ES-I3 (cell line): Measurements from ENCODE around the gene PCGF2.

Experiments
- H3K36me3 ChIP-seq: 2 replicates; pipeline ENCODE4 v1.6.1; 2013; ENCODE audit warnings: mild to moderate bottlenecking, low read length, control low read depth, moderate library complexity; ENCODE audit not compliant: insufficient read depth
- H3K4me1 ChIP-seq: 2 replicates; pipeline ENCODE4 v1.6.1; 2013; ENCODE audit warnings: mild to moderate bottlenecking, control low read depth, low read length; ENCODE audit not compliant: insufficient read depth
- H3K9ac ChIP-seq: 2 replicates; pipeline ENCODE4 v1.6.1; 2013; ENCODE audit warnings: low read depth, mild to moderate bottlenecking, low read length, moderate library complexity
- H3K9me3 ChIP-seq: 2 replicates; pipeline ENCODE4 v1.6.1; 2013; ENCODE audit warnings: mild to moderate bottlenecking, low read length, moderate library complexity; ENCODE audit not compliant: control insufficient read depth, insufficient read depth

Gene PCGF2

DNA sequence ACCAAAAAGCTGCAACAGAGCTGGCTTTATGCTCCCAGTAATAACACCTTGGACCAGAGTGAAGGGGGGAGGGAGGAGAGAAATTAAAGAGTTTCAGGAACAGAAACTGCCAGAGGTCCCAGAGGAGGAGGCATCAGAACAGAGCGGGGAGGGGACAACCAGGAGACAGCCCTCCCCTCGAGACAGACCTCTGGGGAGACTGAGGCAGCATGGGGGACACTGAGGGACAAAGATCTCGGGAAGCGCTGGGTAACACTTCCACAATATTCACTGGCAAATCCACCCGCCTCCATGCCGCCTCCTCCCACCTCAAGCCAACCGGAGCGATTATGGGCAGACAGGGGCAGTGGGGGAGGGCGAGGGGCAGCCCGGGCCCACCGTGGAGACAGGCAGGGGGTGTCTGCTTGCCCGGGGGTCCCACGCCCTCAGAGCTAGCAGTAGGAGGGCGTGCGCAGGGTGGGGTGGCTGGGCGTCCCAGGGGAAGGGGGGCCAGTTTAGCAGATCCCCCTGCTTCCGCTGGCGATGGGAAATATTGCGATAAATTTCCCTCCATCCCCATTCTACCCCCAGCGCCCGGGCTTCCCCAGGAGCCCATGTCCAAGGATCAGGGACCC lies 1.2 kb downstream of the PCGF2 start:
- H3K36me3 ChIP-seq: no peaks in the 10 kb centered on the region
- peak overlapping the region; percentile 88 for H3K9ac ChIP-seq
- H3K4me1 ChIP-seq: peaks cover 20% of the 10 kb centered on the region
- H3K9me3 ChIP-seq: no peaks in the 10 kb centered on the region

DNA sequence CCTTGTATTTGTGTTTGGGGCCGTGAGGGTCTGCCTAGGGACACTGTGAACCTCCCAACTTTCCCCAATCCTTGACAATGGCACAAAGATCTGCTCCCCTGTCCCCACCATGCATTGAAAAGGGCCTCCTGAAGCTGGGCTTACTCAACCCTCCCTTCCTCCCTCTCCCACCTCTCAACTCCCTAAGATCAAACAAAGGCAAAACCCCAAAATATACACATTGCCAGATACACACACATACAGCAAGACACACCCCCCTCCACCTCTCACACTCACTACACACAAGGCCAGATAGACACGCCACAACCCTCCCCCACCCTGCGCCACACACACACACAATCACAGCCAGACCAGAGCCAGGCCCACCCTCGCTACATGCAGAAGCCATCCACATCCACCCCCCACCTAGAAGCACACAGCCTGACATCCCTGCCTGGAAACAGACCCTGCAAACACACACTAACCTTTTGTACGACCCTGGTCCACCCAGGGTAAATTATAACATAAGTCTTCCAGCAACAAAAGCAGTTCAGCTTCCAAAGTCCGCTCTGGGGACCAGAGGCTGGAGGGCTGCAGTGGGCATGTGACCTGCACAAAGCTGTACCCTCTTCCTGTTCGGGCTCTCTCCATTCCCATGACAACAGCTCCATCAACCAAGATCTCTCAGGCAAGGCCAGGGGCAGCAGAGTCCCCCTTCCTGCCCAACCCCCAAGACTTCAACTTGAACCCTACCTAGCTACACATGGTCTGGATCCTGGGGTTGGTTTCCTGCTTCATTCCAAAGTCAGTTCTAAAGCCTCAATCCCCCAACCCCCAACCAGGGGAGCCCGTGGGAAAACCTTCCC lies 1.9 kb downstream of the PCGF2 start:
- Histone ChIP-seq H3K4me1 (peaks cover 20% of the 10 kb centered on the region), H3K36me3 (no peaks in the 10 kb centered on the region), H3K9ac (peak overlapping the region; percentile 88), H3K9me3 (no peaks in the 10 kb centered on the region)

DNA sequence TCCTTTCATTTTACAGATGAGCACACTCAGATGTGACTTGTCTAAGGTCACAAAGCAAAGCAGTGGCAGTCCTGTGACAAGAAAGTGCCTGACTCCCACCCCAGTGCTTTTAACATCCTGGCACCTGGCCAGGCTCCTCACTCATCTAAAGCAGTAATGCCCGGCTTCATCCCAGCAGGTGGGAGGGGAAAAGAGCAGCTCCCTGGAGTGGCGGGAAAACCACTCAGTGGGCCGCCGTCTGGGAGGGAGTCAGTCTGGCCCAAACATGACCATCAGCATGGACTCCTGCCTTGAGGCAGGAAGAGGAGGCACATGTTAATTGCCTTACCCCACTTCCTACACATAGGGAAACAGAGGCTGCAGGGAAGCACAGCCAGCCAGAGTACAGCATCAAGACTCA lies 2.6 kb downstream of the PCGF2 start:
- H3K36me3 ChIP-seq: no peaks in the 10 kb centered on the region
- no peaks in the 10 kb centered on the region for H3K9me3 ChIP-seq
- H3K4me1 ChIP-seq: peaks cover 20% of the 10 kb centered on the region
- H3K9ac ChIP-seq: no peak overlapping the region; the same call in 1 of the 2 replicates

DNA sequence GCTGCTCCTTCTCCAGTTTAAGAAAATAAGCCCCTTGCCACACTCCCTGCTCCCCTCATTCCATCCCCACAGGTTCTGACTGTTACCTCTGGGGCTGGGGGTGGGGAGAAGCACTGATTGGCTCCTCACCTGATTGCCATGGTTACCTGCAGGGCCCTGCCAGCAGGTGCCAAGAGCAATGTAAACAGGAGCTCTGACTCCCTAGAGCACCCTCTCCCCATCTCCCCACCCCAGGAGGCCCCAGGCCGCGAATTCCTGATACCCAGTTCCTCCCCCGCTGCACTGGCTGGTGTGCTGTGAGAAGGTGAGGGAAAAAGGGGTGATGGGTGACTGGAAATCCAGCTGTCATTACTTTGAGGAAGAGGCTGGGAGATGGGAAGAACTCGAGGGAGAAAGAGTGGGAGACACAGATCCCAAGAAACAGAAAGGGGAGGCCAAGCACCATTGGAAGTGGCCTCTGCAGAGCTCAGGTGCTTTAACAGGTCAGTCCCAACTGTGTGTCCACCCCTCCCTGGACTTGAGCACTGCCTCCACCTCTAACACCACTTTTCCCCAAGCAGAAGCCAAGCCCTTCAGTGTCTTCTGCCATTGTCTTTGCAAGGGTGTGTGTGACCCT lies 4.5 kb downstream of the PCGF2 start:
- no peaks in the 10 kb centered on the region for H3K9me3 ChIP-seq
- peaks cover 20% of the 10 kb centered on the region for H3K4me1 ChIP-seq
- H3K9ac ChIP-seq: no peak overlapping the region
- no peaks in the 10 kb centered on the region; the same call in 1 of the 2 replicates for H3K36me3 ChIP-seq

DNA sequence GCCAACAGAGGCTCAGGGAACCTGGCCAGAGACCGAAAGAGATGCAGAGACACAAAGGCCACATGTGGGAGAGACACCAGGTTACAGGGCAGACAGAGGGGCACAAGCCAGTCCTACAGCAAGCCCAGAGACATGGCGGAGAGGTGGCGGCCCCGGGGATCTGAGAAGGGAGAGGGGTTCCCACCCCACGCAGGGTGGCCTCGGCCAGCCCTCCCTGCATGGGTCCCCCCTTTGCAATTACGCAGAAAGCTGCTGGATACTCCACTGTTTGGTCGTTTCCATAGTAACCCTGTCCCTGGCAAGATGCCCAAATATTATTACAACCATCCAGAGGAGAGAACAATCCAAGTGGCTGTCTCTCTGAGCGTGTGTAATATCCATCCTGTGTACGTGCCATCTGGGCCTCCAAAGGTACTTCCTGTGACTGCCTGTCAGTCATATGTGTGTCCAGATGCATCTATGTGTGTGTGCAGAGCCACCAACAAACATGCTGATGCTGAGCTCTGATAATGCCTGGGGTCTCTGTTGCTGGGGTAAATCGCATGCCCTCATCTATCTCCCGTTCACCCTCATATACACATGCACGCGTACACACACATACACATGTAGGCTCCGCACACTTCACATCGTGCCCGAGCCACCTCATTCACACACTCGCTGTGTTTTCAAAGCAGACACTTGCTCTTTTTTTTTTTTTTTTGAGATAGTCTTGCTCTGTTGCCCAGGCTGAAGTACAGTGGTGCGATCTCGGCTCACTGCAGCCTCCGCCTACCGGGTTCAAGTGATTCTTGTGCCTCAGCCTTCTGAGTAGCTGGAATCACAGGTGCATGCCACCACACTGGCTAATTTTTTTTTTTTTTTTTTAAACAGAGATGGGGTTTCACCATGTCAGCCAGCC lies 5.5 kb downstream of the PCGF2 start:
- Histone ChIP-seq H3K9ac (no peak overlapping the region), H3K4me1 (peaks cover 20% of the 10 kb centered on the region), H3K36me3 (no peaks in the 10 kb centered on the region; the same call in none of the 2 replicates), H3K9me3 (no peaks in the 10 kb centered on the region)

DNA sequence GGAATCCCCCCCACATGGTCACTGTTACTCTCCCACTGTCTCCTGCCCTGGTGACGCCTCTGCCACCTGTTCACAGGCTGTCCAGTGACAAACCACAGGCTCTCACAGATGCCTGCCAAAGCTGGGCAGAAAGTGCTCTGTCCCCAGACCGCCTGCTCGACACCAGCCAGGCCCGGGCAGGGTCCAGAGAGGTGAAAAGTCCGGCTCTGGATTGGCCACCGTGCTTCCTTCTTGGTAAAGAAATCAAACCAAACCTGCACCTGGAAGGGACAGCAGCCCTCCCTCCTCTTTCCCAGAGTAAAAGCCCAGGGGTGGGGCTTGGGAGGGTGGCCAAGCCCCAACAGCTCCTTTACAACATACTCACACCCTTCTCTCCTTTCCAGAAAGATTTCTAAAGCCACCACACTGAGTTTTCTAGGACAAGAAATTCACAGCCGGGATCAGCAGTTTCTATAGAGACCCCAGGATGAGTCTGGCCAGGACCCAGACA lies 6.2 kb downstream of the PCGF2 start:
- Histone ChIP-seq H3K4me1 (peaks cover 20% of the 10 kb centered on the region), H3K36me3 (no peaks in the 10 kb centered on the region; the same call in none of the 2 replicates), H3K9ac (no peak overlapping the region), H3K9me3 (no peaks in the 10 kb centered on the region)

DNA sequence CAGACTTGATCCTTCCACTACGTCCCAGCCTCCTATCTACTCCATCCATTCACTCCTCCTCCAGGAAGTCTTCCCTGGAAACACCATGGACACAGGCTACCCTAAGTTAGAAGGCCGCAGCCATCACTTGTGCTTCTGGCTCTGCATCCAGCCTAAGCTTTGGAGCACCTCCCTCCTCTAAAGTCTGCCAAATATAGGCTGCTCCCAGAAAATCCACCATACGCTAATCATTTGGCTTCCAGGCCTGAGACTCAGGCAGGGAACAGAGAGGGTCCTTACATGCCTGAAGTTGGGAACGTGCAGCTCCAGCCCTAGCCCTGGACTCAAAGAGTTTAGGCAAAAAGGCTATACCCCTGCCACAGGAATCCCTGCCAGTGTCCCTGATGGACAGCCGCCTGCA lies 6.7 kb downstream of the PCGF2 start:
- peaks cover 18% of the 10 kb centered on the region for H3K4me1 ChIP-seq
- no peaks in the 10 kb centered on the region; the same call in none of the 2 replicates for H3K36me3 ChIP-seq
- H3K9ac ChIP-seq: no peak overlapping the region
- no peaks in the 10 kb centered on the region for H3K9me3 ChIP-seq

DNA sequence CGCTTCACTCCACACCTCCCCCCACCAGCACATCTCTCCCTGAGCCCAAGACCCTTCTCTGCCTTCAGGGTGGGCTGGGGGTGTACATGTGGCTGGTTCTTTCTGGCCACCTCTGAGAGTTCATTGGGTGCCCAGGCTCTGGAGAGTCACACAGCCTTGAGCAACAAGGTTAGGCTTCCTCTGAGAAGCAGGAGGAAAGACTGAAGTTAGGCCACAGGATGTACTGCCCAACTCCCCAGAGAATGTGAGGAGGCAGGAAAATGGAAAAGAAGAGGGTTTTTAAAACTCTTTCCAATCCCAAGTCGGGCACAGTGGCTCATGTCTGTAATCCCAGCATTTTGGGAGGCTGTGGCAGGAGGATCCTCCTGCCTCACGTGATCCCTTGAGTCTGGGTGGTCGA lies 7.3 kb downstream of the PCGF2 start:
- H3K4me1 ChIP-seq: peaks cover 12% of the 10 kb centered on the region
- no peaks in the 10 kb centered on the region for H3K9me3 ChIP-seq
- no peaks in the 10 kb centered on the region; the same call in none of the 2 replicates for H3K36me3 ChIP-seq
- H3K9ac ChIP-seq: no peak overlapping the region

DNA sequence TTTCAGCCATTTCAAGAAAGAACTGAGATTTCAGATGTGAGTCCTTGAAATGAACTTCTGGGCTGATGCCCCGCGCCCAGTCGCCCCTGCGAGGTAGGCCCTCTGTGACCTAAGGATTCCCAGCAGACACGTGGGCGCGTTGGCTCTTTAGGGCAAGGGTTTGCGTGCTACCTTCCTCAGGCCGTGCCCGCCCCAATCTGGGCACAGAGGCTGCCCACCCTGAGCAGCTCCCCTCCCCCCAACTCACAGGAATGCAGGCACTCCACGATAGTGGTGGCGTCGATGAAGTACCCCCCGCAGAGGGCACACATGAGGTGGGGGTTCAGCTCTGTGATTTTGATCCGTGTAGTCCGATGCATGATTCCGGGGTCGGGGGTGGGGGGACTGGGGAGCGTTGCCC lies 8.1 kb downstream of the PCGF2 start:
- Histone ChIP-seq H3K4me1 (peaks cover 6% of the 10 kb centered on the region), H3K36me3 (no peaks in the 10 kb centered on the region; the same call in none of the 2 replicates), H3K9me3 (no peaks in the 10 kb centered on the region), H3K9ac (no peak overlapping the region)

DNA sequence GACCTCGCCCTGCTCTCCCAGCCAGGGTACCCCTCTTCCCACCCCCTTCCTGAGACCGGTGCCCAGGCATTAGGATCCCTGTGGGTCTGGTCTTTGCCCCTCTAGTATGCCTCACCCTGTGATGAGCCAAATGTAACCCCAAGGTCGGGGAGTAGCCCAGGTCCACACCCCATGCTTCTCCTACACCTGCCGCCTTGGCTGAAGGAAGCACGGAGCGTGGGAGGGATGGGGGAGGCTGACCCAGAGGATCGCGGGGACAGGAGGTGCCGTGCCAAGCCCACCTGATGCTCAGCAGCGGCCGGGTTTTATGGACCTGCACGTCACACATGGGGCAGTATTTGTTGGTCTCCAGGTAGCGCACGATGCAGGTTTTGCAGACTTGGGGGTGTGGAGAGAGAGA lies 8.8 kb downstream of the PCGF2 start:
- H3K9me3 ChIP-seq: no peaks in the 10 kb centered on the region
- H3K4me1 ChIP-seq: peaks cover 7% of the 10 kb centered on the region
- no peak overlapping the region for H3K9ac ChIP-seq
- no peaks in the 10 kb centered on the region; the same call in none of the 2 replicates for H3K36me3 ChIP-seq

DNA sequence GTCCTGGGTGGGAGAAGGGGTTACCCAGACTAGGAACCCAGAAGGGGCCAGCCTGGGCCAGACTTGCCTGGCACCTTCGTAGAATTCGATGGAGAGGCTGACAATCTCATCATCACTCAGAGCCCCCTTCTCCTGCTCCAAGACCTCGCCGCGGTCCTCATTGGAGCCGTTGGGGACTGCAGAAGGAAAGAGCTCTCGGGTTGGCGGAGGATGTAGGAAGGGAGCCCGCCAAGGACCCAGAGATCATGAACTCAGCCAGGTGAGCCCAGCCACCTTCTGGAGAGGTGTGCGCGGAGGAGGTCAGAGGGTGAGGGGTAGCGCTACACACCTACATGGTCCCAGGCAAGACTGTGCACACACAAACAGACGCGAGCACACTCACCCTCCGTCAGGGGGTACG lies 9.4 kb downstream of the PCGF2 start:
- H3K36me3 ChIP-seq: no peaks in the 10 kb centered on the region; the same call in none of the 2 replicates
- peaks cover 6% of the 10 kb centered on the region for H3K4me1 ChIP-seq
- H3K9ac ChIP-seq: no peak overlapping the region
- no peaks in the 10 kb centered on the region for H3K9me3 ChIP-seq

DNA sequence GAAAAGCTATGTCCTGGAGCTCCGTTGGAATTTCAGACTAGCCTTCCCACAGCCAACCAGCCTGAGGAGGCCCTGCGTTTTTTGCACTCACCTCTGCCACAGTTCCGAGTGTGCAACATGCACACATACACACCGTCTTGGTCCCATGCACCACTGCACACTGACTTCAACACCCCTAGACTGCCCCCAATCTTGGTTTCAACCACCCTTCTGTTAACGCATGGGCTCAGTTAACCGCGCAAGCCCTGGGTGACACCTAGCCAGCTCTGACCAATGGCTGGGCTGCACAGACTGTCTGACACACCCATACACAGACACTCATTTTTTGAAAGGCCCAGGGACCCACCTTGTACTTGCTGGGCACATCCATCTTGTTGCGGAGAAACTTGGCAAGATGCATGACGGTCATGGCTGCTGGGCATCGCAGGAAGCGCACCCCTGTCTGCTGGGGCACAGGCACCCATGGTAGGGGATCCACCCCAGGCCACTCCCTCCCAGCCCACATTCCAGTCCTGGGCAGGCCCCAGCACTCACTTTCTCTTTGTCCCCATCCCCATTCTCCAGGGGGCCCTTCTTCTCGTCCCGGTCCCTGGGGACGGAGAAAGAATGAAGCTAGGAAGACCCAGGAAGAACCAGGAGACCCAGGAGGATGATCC lies 10.0 kb downstream of the PCGF2 start:
- H3K4me1 ChIP-seq: 0 out of 2 replicates have a peak, but pooled peaks cover 4% of the 10 kb centered on the region
- H3K36me3 ChIP-seq: no peaks in the 10 kb centered on the region; the same call in none of the 2 replicates
- H3K9me3 ChIP-seq: no peaks in the 10 kb centered on the region

DNA sequence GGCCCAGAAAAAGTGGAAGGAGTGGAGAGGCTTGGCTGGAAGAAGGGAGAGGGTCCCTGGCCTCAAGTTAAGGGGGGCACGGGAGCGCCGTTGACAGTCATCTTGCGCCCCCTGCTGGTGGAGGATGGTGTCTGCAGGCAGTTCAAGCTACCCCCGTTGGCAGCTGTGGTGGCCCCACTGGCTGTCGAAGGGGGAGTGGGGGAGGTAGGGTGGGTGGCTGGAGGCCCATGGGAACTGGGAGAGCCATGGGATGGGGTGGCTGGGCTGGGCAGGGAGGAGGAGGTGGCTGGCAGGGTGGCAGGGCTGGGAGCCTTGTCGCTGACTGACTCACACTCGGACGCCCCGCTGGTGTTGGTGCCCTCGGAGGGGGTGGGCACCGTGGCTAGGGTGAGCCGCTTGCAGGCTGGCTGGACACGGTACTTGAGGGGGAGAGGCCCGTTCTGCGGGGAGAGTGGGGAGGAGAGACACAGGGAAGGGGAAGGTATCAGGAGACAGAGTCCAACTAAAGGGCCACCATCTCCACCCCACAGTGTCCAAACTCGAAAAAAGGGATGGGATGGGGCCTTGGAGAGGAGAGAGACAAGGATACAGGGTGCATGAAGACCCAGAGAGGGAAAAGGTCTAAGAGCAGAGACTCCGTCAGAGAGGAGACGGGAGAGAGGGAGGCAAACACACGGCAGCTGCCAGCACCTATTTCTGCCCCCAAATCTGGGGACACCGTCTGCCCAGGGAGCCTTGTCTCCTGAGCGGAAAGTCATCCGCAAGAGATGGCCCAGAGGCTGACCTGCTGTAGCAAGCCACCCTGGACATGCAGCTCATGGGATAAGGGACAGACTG lies 12.8 kb downstream of the PCGF2 start:
- H3K4me1 ChIP-seq: 0 out of 2 replicates have a peak, but pooled peaks cover 10% of the 10 kb centered on the region
- no peak overlapping the region for H3K9ac ChIP-seq
- no peaks in the 10 kb centered on the region for H3K9me3 ChIP-seq
- no peaks in the 10 kb centered on the region; the same call in none of the 2 replicates for H3K36me3 ChIP-seq

More for the DNA sequence above, 10.0 kb downstream of the PCGF2 start:
- no peak overlapping the region for H3K9ac ChIP-seq
